GM19455 (cell line): Measurements from ENCODE around the gene GTF2F2.
"Not testable (repeated sequence)": the region's sequence is repeated elsewhere in the genome, so short reads cannot be mapped to it uniquely, and the experiment has no call there.

Experiments
- ATAC-seq: cut with Tn5 transposase; IDR thresholded peaks from one replicate; pipeline ENCODE4 v1.9.1; 2021; ENCODE audit not compliant: unreplicated experiment

The GTF2F2 gene

GRCh38 chr13:45244736-45245135 lies 124.4 kb downstream of the GTF2F2 start:
- ATAC-seq, result not testable (repeated sequence)

- no peak for ATAC-seq
These were observed 129.4 kb downstream of the GTF2F2 start for GRCh38 chr13:45249662-45250061.

GRCh38 chr13:45254396-45254795 lies 134.1 kb downstream of the GTF2F2 start:
- ATAC-seq, result no peak

- ATAC-seq, result no peak
These were observed 135.1 kb downstream of the GTF2F2 start for GRCh38 chr13:45255247-45255987.

GRCh38 chr13:45256254-45256653 lies 135.9 kb downstream of the GTF2F2 start:
- ATAC-seq, result no peak

- ATAC-seq, result no peak
These were observed 137.5 kb downstream of the GTF2F2 start for GRCh38 chr13:45257638-45258333.

GRCh38 chr13:45258334-45258675 lies 138.0 kb downstream of the GTF2F2 start:
- no peak for ATAC-seq

- ATAC-seq, result no peak
These were observed 146.9 kb downstream of the GTF2F2 start for GRCh38 chr13:45267215-45267614.

- no peak for ATAC-seq
These were observed 148.9 kb downstream of the GTF2F2 start for GRCh38 chr13:45269204-45269603.

- ATAC-seq, result no peak
These were observed 156.6 kb downstream of the GTF2F2 start for GRCh38 chr13:45276913-45277312.

GRCh38 chr13:45278096-45278645 lies 157.9 kb downstream of the GTF2F2 start:
- ATAC-seq, result no peak

- no peak for ATAC-seq
These were observed 159.7 kb downstream of the GTF2F2 start for GRCh38 chr13:45280011-45280410.

GRCh38 chr13:45280751-45281634 lies 160.7 kb downstream of the GTF2F2 start:
- ATAC-seq, result no peak

GRCh38 chr13:45282994-45283393 lies 162.7 kb downstream of the GTF2F2 start:
- ATAC-seq, result no peak

- no peak for ATAC-seq
These were observed 169.7 kb downstream of the GTF2F2 start for GRCh38 chr13:45289936-45290563.

GRCh38 chr13:45292176-45292575 lies 171.9 kb downstream of the GTF2F2 start:
- ATAC-seq, result no peak

- ATAC-seq, result no peak
These were observed 175.2 kb downstream of the GTF2F2 start for GRCh38 chr13:45295536-45295935.

GRCh38 chr13:45296259-45296658 lies 175.9 kb downstream of the GTF2F2 start:
- ATAC-seq, result no peak

GRCh38 chr13:45297456-45298205 lies 177.3 kb downstream of the GTF2F2 start:
- ATAC-seq, result no peak

- no peak for ATAC-seq
These were observed 177.8 kb downstream of the GTF2F2 start for GRCh38 chr13:45298206-45298505.
